WERI-Rb-1 (cell line): ENCODE results near the gene RAB11A.

Source experiments
- DNase-seq: peaks from one replicate; pipeline ENCODE4 v3.0.0-alpha.2; 2020
- H3K27ac ChIP-seq: fragments of 250-450 bp; sonication (Bioruptor Pico); 2 replicates; pipeline ENCODE4 v1.5.1; 2020; ENCODE audit warnings: mild to moderate bottlenecking, moderate library complexity
- H3K27me3 ChIP-seq: fragments of 250-450 bp; sonication (Bioruptor Pico); 2 replicates; pipeline ENCODE4 v1.5.1; 2021; ENCODE audit warnings: mild to moderate bottlenecking, low read depth, moderate library complexity; ENCODE audit not compliant: insufficient read depth, severe bottlenecking
- H3K36me3 ChIP-seq: fragments of 250-450 bp; sonication (Bioruptor Pico); 2 replicates; pipeline ENCODE4 v1.5.1; 2020; ENCODE audit warnings: mild to moderate bottlenecking, moderate library complexity
- H3K4me3 ChIP-seq: 2 replicates; pipeline ENCODE4 v1.5.1; 2011; ENCODE audit warnings: low read depth, mild to moderate bottlenecking, control low read depth, low read length
- H3K9me3 ChIP-seq: fragments of 250-450 bp; sonication (Bioruptor Pico); 2 replicates; pipeline ENCODE4 v1.5.1; 2021; ENCODE audit warnings: mild to moderate bottlenecking, moderate library complexity; ENCODE audit not compliant: severe bottlenecking
- TF ChIP-seq, protein P1 (sequence below): IDR thresholded peaks from 2 replicates; pipeline ENCODE4 v1.5.1; 2011; ENCODE audit warnings: low read depth, mild to moderate bottlenecking, control low read depth, inconsistent platforms, low read length

Gene RAB11A

DNA sequence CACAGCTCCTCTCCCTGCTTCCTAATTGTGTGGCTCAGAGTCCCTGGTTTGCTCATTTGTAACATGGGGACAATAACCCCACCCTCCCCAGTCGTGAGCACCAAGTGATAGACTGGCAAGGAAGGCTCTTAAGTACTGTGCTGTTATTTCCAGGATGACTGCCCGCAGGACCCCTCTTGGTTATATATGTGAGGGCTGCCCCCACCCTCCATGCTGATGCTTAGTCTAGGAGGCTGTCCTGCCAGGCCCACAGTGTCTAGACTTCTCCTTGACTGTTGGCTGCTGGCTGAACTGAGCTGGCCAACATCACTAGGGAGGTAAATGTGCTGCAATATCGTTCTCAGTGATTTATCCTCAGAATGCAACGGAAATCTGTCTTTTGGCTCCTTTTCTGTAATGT lies 45.1 kb downstream of the RAB11A start:
- no peaks in the 10 kb centered on the region for H3K27me3 ChIP-seq
- no peak for DNase-seq
- H3K4me3 ChIP-seq: no peak overlapping the region
- no peak overlapping the region for H3K27ac ChIP-seq
- H3K36me3 ChIP-seq: no peaks in the 10 kb centered on the region; the same call in none of the 2 replicates
- TF ChIP-seq, protein P1, sequence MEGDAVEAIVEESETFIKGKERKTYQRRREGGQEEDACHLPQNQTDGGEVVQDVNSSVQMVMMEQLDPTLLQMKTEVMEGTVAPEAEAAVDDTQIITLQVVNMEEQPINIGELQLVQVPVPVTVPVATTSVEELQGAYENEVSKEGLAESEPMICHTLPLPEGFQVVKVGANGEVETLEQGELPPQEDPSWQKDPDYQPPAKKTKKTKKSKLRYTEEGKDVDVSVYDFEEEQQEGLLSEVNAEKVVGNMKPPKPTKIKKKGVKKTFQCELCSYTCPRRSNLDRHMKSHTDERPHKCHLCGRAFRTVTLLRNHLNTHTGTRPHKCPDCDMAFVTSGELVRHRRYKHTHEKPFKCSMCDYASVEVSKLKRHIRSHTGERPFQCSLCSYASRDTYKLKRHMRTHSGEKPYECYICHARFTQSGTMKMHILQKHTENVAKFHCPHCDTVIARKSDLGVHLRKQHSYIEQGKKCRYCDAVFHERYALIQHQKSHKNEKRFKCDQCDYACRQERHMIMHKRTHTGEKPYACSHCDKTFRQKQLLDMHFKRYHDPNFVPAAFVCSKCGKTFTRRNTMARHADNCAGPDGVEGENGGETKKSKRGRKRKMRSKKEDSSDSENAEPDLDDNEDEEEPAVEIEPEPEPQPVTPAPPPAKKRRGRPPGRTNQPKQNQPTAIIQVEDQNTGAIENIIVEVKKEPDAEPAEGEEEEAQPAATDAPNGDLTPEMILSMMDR: no peak
- H3K9me3 ChIP-seq: no peaks in the 10 kb centered on the region

DNA sequence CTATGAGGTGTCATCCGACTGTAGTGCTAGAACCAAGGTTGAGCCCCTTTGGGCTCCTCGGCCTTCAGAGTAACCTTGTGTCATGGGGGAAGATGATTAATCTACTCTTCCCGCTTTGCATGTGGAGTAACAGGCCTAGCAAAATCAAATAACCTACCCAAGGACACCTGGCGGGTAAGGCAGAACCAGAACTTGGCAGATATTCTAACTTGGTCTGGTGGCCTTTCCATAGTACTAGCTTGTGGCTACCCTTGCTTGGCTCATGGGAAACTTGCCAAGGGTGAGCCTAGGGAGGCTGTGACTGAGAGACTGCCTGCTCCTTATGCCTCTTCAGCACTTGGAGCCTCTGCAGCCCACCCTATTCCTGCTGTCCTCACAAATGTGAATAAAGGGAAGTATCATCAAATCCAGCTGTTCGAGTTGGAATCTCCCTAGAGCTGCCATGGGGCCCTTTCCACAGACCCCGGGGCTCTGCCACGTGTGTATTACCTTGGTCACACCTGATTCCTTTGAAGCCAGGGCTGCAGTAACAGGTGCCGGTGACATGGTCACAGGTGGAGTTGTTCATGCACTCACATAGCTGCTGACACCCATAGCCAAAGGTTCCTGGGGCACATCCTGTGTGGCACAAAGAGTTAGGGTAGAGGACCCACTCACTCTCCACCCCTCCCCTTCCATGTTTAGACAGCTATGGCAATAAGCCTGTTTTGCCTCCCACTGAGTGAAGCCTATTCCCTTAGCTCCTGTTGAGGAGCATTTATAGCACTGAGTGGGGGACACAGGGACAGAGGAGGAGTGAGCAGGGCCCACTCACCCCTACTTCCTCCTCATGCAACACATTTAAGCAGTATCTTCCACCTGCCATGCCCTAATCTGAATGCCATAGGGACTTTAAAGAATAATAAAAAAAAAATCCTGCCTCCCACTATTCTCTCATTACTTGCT lies 46.0 kb downstream of the RAB11A start:
- H3K36me3 ChIP-seq: no peaks in the 10 kb centered on the region; the same call in 1 of the 2 replicates
- DNase-seq: no peak
- no peak overlapping the region for H3K4me3 ChIP-seq
- H3K9me3 ChIP-seq: no peaks in the 10 kb centered on the region
- H3K27me3 ChIP-seq: no peaks in the 10 kb centered on the region
- no peak overlapping the region for H3K27ac ChIP-seq
- TF ChIP-seq, protein P1: no peak

DNA sequence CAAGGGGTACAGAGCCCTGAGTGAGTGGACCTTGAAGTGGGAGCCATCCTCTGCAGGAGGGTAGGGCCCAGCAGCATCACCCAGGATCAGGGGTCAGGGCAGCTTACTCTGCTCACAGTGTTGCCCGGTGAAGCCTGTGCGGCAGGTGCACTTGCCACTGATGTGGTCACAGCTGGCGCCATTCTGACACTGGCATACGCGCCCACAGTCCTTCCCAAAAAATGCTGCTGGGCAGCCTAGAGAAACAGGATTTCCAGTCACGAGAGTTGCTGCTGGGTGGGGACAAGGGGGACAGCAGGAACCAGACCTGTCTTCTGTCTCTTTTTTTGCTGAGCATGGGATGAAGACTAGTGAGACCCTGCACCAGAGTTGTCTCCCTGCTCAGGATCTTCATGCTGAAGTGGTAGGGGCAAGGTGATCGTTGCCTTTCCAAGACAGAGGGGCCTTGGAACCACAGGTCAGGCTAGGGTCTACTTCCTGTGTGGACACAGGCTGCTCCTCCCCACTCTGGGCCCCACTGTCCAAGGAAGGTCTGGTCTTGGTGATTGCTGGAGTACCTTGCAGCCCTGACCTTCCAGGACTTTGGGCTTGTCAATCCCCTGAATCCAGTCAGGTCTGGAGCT lies 46.9 kb downstream of the RAB11A start:
- TF ChIP-seq, protein P1: no peak
- no peaks in the 10 kb centered on the region for H3K27me3 ChIP-seq
- no peaks in the 10 kb centered on the region; the same call in 1 of the 2 replicates for H3K36me3 ChIP-seq
- H3K4me3 ChIP-seq: no peak overlapping the region
- DNase-seq: no peak
- no peak overlapping the region for H3K27ac ChIP-seq
- no peaks in the 10 kb centered on the region for H3K9me3 ChIP-seq

DNA sequence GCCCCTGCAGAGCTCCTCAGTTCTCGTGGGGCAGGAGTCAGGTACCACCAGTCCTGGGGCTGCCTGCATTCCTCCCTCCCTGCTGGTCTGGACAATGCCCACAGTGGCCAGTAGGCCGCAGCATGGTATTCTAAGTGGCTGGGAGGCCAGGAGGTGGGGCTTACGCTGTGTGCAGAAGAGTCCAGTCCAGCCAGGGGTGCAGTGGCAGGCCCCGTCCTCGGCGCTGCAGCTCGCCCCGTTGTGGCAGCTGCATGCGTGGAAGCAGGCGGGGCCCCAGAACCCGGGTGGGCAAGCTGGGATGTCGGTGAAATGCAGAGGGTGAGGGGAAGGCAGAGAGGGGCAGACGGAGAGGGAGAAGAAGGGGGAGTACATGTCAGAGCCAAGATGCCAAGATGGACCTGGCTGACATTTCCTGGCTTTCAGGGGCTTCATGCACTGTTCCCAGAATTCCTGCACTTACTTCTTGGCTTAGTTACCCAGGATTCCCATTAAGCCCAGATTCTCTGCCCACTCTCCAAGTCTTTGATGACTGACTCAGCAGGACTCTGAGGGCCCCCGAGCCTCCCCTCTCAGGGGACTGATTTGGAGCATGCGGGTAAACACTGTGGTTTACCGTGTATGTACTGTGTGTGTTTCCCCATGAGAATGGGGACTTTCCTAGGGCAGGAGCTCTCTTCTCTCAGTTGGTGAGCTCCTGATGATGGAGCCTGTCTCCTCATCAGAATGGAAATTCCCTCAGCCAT lies 47.5 kb downstream of the RAB11A start:
- Histone ChIP-seq H3K27ac (no peak overlapping the region), H3K9me3 (no peaks in the 10 kb centered on the region), H3K27me3 (no peaks in the 10 kb centered on the region), H3K4me3 (no peak overlapping the region), H3K36me3 (no peaks in the 10 kb centered on the region; the same call in 1 of the 2 replicates)
- TF ChIP-seq, protein P1: peak; percentile 96
- peak; percentile 89 for DNase-seq

DNA sequence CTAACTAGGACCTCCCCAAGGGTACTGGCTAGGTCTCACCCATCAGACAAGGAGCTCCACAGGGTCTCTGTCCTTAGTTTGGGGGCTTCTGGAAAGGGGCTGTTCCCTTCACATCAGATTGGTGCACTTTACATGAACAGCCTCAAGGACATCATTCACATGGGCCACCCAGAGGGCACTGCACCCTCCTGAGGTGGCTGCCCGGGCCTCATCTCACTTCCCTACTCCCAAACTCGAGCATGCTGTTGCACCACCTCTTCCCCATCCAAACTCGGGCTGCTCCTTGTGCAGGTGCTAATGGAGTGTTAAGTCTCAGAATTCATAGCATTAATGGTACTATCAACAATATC lies 48.1 kb downstream of the RAB11A start:
- H3K27me3 ChIP-seq: no peaks in the 10 kb centered on the region
- no peak overlapping the region for H3K4me3 ChIP-seq
- TF ChIP-seq, protein P1: no peak
- H3K27ac ChIP-seq: no peak overlapping the region
- no peaks in the 10 kb centered on the region for H3K9me3 ChIP-seq
- no peak for DNase-seq
- no peaks in the 10 kb centered on the region; the same call in 1 of the 2 replicates for H3K36me3 ChIP-seq
